GM12878 (cell line): ENCODE results near the gene MEIOB. TPM values are rescaled to one million over a fixed set of nuclear protein-coding genes. Genes with fewer than 3 reads are reported as not detected.

ENCODE experiments used
- ATAC-seq: fragments of 200-7000 bp; cut with Tn5 transposase; 3 replicates; pipeline ENCODE4 v1.9.1; 2020; ENCODE audit warnings: mild to moderate bottlenecking, moderate library complexity
- BruUV-seq: library from RNA; stranded (reverse); fragments of 400-500 nt; replicated peaks from 2 replicates; lab custom pipeline; 2021; lab: Mats Ljungman, UMichigan
- CTCF ChIA-PET: fragments of 300-600 bp; sonication (Branson Sonifier 250); formaldehyde crosslinking; extraction: SDS; loops from one replicate; lab custom pipeline; 2021; ENCODE audit warnings: inconsistent platforms; lab: Yijun Ruan, JAX
- POLR2A ChIA-PET: fragments of 350-600 bp; formaldehyde crosslinking; extraction: SDS; loops from one replicate; lab custom pipeline; 2021; ENCODE audit warnings: inconsistent platforms; lab: Charles Lee
- RAD21 ChIA-PET: fragments of 300-600 bp; sonication (Branson Sonifier 250); formaldehyde crosslinking; loops from one replicate; lab custom pipeline; 2023; ENCODE audit warnings: antibody characterized with exemption; ENCODE audit not compliant: unreplicated experiment; lab: Charles Lee
- SMC1A ChIA-PET: fragments of 300-600 bp; sonication (Branson Sonifier 250); formaldehyde crosslinking; loops from one replicate; lab custom pipeline; 2023; ENCODE audit not compliant: unreplicated experiment, uncharacterized antibody; lab: Charles Lee
- DNase-seq: peaks from one replicate; pipeline ENCODE4 v3.0.0-alpha.2; 2011; ENCODE audit warnings: low read depth, low spot score
- FAIRE-seq: peaks from 3 replicates; lab custom pipeline; 2011; peaks lifted over from hg19 to GRCh38; lab: Jason Lieb, UNC
- H2AFZ ChIP-seq: 2 replicates; pipeline ENCODE4 v1.6.0; 2011; ENCODE audit warnings: low read depth, low read length, control low read depth; ENCODE audit not compliant: control insufficient read depth
- H3K27ac ChIP-seq: 2 replicates; pipeline ENCODE4 v1.5.1; 2011; ENCODE audit warnings: control low read depth; ENCODE audit not compliant: control insufficient read depth, insufficient read depth
- H3K27me3 ChIP-seq, 2 experiments: replicated peaks in 1 of 2; 2 replicates each; pipeline versions ENCODE4 v1.6.0 to v1.6.1; 2011; ENCODE audit warnings: low read length in 1 of 2; ENCODE audit not compliant: control insufficient read depth in 2 of 2, insufficient read depth in 2 of 2
- H3K36me3 ChIP-seq, 2 experiments: 2 replicates each; pipeline ENCODE4 v1.5.1; 2011; ENCODE audit warnings: low read length in 1 of 2; ENCODE audit not compliant: control insufficient read depth in 2 of 2, insufficient read depth in 2 of 2
- H3K4me1 ChIP-seq: 2 replicates; pipeline ENCODE4 v1.6.1; 2011; ENCODE audit warnings: mild to moderate bottlenecking, low read length, moderate library complexity, mixed read lengths; ENCODE audit not compliant: control insufficient read depth, insufficient read depth
- H3K4me2 ChIP-seq: 2 replicates; pipeline ENCODE4 v1.6.0; 2011; ENCODE audit warnings: control low read depth; ENCODE audit not compliant: control insufficient read depth, insufficient read depth
- H3K4me3 ChIP-seq: fragments of 200-600 bp; sonication (generic); 2 replicates; pipeline ENCODE4 v1.5.1; 2016
- H3K79me2 ChIP-seq: 2 replicates; pipeline ENCODE4 v1.6.0; 2011; ENCODE audit warnings: low read length; ENCODE audit not compliant: control insufficient read depth, insufficient read depth
- H3K9ac ChIP-seq: 2 replicates; pipeline ENCODE4 v1.8.0; 2011; ENCODE audit warnings: low read length, control low read depth, mixed read lengths; ENCODE audit not compliant: control insufficient read depth, insufficient read depth
- H3K9me3 ChIP-seq: replicated peaks from 3 replicates; pipeline ENCODE4 v1.5.1; 2011; ENCODE audit warnings: mild to moderate bottlenecking, low read length; ENCODE audit not compliant: control insufficient read depth, insufficient read depth
- H4K20me1 ChIP-seq: 2 replicates; pipeline ENCODE4 v1.6.0; 2011; ENCODE audit not compliant: control insufficient read depth, insufficient read depth
- DPF2 ChIP-seq: fragments of 450-650 bp; IDR thresholded peaks from 2 replicates; pipeline ENCODE4 v1.6.1; 2017; ENCODE audit warnings: mild to moderate bottlenecking
- EGR1 ChIP-seq, 2 experiments: IDR thresholded peaks; 1 replicate in 1 of 2; 2 replicates in 1 of 2; pipeline ENCODE4 v1.6.1; 2011 to 2012; ENCODE audit warnings: low read depth in 2 of 2, low read length in 2 of 2, borderline replicate concordance in 1 of 2, mild to moderate bottlenecking in 1 of 2, moderate library complexity in 1 of 2
- EZH2 ChIP-seq: IDR thresholded peaks from 2 replicates; pipeline ENCODE4 v1.6.1; 2012; ENCODE audit warnings: low read depth, mild to moderate bottlenecking, control low read depth, inconsistent platforms, low read length, borderline replicate concordance; ENCODE audit not compliant: control insufficient read depth
- HDAC2 ChIP-seq: fragments of 200-600 bp; sonication (generic); IDR thresholded peaks from 2 replicates; pipeline ENCODE4 v1.6.1; 2017
- KDM1A ChIP-seq: fragments of 200-600 bp; sonication (generic); IDR thresholded peaks from 2 replicates; pipeline ENCODE4 v1.6.1; 2016; ENCODE audit warnings: borderline replicate concordance
- NBN ChIP-seq: fragments of 450-650 bp; IDR thresholded peaks from 2 replicates; pipeline ENCODE4 v1.6.1; 2016
- NR2F1 ChIP-seq: fragments of 450-650 bp; conservative IDR thresholded peaks from 2 replicates; pipeline ENCODE4 v1.6.1; 2017; ENCODE audit warnings: mild to moderate bottlenecking
- TCF7 ChIP-seq: IDR thresholded peaks from 2 replicates; pipeline ENCODE4 v1.6.1; 2014; ENCODE audit warnings: antibody characterized with exemption, borderline replicate concordance
- YBX1 ChIP-seq: fragments of 450-650 bp; IDR thresholded peaks from 2 replicates; pipeline ENCODE4 v1.6.1; 2016; ENCODE audit warnings: antibody characterized with exemption
- ZNF274 ChIP-seq: IDR thresholded peaks from one replicate; pipeline ENCODE4 v1.8.0; 2011; ENCODE audit not compliant: insufficient read length, insufficient read depth
- WGBS: methylation state at CpG from one replicate; pipeline ENCODE4 v1.1.6; 2016; ENCODE audit warnings: low lambda C conversion rate; ENCODE audit not compliant: insufficient replicate concordance, insufficient coverage; ENCODE audit errors: missing lambda C conversion rate; 5-methylcytosine and 5-hydroxymethylcytosine counted together
- in situ Hi-C: fragments of 300-500 bp; cut with MboI; formaldehyde crosslinking; loops from 9 replicates; pipeline ENCODE4 v1.14.3; 2018; ENCODE audit warnings: mixed read lengths
- intact Hi-C: fragments of 100-400 bp; cut with micrococcal nuclease; formaldehyde crosslinking; loops from one replicate; pipeline ENCODE4 v1.14.2; 2022; ENCODE audit not compliant: unreplicated experiment
- polyA plus RNA-seq, 11 experiments: library from polyadenylated mRNA; depleted of rRNA in 4 of 11; unstranded in 6 of 11; stranded (reverse) in 5 of 11; fragments of >200 nt; fragmentation: Nextera tagmentation in 4 of 11; fragmentation: Illumina TruSeq in 1 of 11; extraction: Ambion mirVana in 4 of 11; extraction: Trizol in 1 of 11; gene quantifications; 1 replicate in 1 of 11; 2 replicates in 10 of 11; pipeline versions ENCODE4 v1.2.1 to v1.2.3, GENCODE V29; 2011 to 2016; ENCODE audit warnings: inconsistent platforms in 2 of 11, missing spikeins in 2 of 11, low read depth in 1 of 11
- total RNA-seq, 4 experiments: library from RNA; depleted of rRNA in 3 of 4; stranded (reverse); fragments of >200 nt in 3 of 4; fragmentation: Illumina TruSeq in 1 of 4; extraction: Trizol in 1 of 4; gene quantifications; 2 replicates each; pipeline versions ENCODE4 v1.2.1 to v1.2.3, GENCODE V29; 2013 to 2021

The MEIOB gene
- total and polyA plus RNA-seq, 10 of the 15 experiments (the other 5 are each of a cell fraction or from before 2014, with no cell fraction given), result 0.04 to 0.26 (median 0.09) TPM; not detected in 5

DNA sequence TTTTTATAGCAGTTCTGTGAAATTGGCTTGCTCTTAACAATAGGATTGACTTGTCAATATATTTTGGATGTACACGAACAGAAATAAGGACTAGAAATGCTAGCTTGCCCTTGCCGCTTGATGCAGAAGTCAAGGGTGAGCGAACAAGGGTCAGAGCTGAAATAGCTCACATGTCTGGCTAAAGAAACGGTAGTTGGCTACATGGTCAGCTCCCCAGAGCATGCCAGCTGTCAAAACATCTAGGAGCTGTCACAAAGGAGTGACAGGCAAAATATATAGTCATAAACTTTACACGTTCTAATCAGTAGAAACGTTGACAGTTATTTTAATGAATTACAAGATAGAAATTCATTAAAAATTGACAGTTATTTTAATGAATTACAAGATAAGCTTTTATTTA, 2.9 kb upstream of the MEIOB start:
- Histone ChIP-seq H2AFZ (no peak overlapping the region), H3K36me3 (no peaks in the 10 kb centered on the region), H3K9me3 (no peaks in the 10 kb centered on the region), H3K4me2 (no peak overlapping the region), H3K79me2 (no peaks in the 10 kb centered on the region), H3K27ac (no peak overlapping the region), H3K27me3 (no peaks in the 10 kb centered on the region), H3K4me1 (peaks cover 12% of the 10 kb centered on the region), H3K9ac (no peak overlapping the region), H3K4me3 (no peak overlapping the region), H4K20me1 (no peaks in the 10 kb centered on the region)
- POLR2A ChIA-PET, result no interaction called here
- in situ Hi-C loops, result no loop called here
- intact Hi-C loops, result no loop called here
- SMC1A ChIA-PET, result interaction anchor here (1.3 kb wide), 1 partner anchor 10 kb away, joined by 3 read pairs; no protein-coding TSS in a partner anchor
- CTCF ChIA-PET, result interaction anchor here (0.9 to 1.3 kb wide), 3 partner anchors 9 to 92 kb away, joined by 4 to 8 read pairs (median 4); partner anchors contain the start of genes NUBP2 and SPSB3
- FAIRE-seq (no peak), DNase-seq (no peak), ATAC-seq (no peak)
- 27% methylated on average over 6 of the region's 6 CpGs for WGBS
- TF ChIP-seq KDM1A (no peak), EZH2 (no peak), TCF7 (no peak), EGR1 (IDR thresholded peaks at IDR 0.05; ENCODE audit: borderline replicate concordance in 1 of 2, low read depth in 2 of 2, low read length in 2 of 2) (no peak), NR2F1 (no peak), ZNF274 (no peak), NBN (no peak), DPF2 (no peak), YBX1 (no peak), HDAC2 (no peak)
- BruUV-seq, result no TSS peak
- RAD21 ChIA-PET, result no interaction called here
